Jurkat, Clone E6-1 (cell line): ENCODE measurements around the gene SLC39A9.
"Not testable (repeated sequence)": the region's sequence is repeated elsewhere in the genome, so short reads cannot be mapped to it uniquely, and the experiment has no call there.

Experiments used
- DNase-seq: peaks from one replicate; pipeline ENCODE4 v3.0.0-alpha.2; 2011; ENCODE audit warnings: low read depth, low spot score
- H3K4me3 ChIP-seq: 2 replicates; pipeline ENCODE4 v1.5.1; 2011; ENCODE audit warnings: mild to moderate bottlenecking, low read length, control low read depth, moderate library complexity

Gene SLC39A9

GRCh38 chr14:69464829-69465228, 66.3 kb downstream of the SLC39A9 start:
- H3K4me3 ChIP-seq = no peak overlapping the region
- DNase-seq = no peak

GRCh38 chr14:69468949-69469348, 70.5 kb downstream of the SLC39A9 start:
- no peak overlapping the region for H3K4me3 ChIP-seq
- no peak for DNase-seq

GRCh38 chr14:69471436-69471835, 72.9 kb downstream of the SLC39A9 start:
- H3K4me3 ChIP-seq = no peak overlapping the region
- no peak for DNase-seq

- DNase-seq = no peak
These were observed 73.4 kb downstream of the SLC39A9 start for GRCh38 chr14:69471916-69472315.

GRCh38 chr14:69473260-69473659, 74.8 kb downstream of the SLC39A9 start:
- no peak overlapping the region for H3K4me3 ChIP-seq
- no peak for DNase-seq

More at GRCh38 chr14:69471916-69472315, 73.4 kb downstream of the SLC39A9 start:
- no peak overlapping the region for H3K4me3 ChIP-seq

GRCh38 chr14:69473946-69474345, 75.5 kb downstream of the SLC39A9 start:
- no peak overlapping the region for H3K4me3 ChIP-seq
- no peak for DNase-seq

- no peak overlapping the region for H3K4me3 ChIP-seq
- peak; percentile 34 for DNase-seq
These were observed 76.8 kb downstream of the SLC39A9 start for GRCh38 chr14:69475194-69475818.

GRCh38 chr14:69476824-69477450, 78.4 kb downstream of the SLC39A9 start:
- not testable (repeated sequence) for H3K4me3 ChIP-seq, DNase-seq

GRCh38 chr14:69478055-69478454, 79.6 kb downstream of the SLC39A9 start:
- H3K4me3 ChIP-seq, DNase-seq: not testable (repeated sequence)

GRCh38 chr14:69479696-69480095, 81.2 kb downstream of the SLC39A9 start:
- DNase-seq = no peak
- no peak overlapping the region for H3K4me3 ChIP-seq

- DNase-seq = no peak
- H3K4me3 ChIP-seq = no peak overlapping the region
These were observed 81.6 kb downstream of the SLC39A9 start for GRCh38 chr14:69480136-69480535.

GRCh38 chr14:69481815-69482568, 83.5 kb downstream of the SLC39A9 start:
- DNase-seq = peak; percentile 9
- no peak overlapping the region for H3K4me3 ChIP-seq

GRCh38 chr14:69483765-69484443, 85.4 kb downstream of the SLC39A9 start:
- no peak overlapping the region for H3K4me3 ChIP-seq
- DNase-seq = no peak

- H3K4me3 ChIP-seq = no peak within 1 kb of the TSS
- DNase-seq = no peak
These were observed 86.2 kb downstream of the SLC39A9 start, which contains the start of gene PLEKHD1 for GRCh38 chr14:69484444-69485314. Gene PLEKHD1, plus strand, starts transcription at chr14:69484728. Its CDS starts 238 bp downstream, at chr14:69484966.

GRCh38 chr14:69485315-69485660, 86.8 kb downstream of the SLC39A9 start:
- DNase-seq = no peak
- H3K4me3 ChIP-seq = no peak overlapping the region

- no peak for DNase-seq
- no peak overlapping the region for H3K4me3 ChIP-seq
These were observed 87.2 kb downstream of the SLC39A9 start for GRCh38 chr14:69485701-69486100.

- H3K4me3 ChIP-seq = no peak overlapping the region
- no peak for DNase-seq
These were observed 88.7 kb downstream of the SLC39A9 start for GRCh38 chr14:69487226-69487625.

- DNase-seq = no peak
- no peak overlapping the region for H3K4me3 ChIP-seq
These were observed 89.3 kb downstream of the SLC39A9 start for GRCh38 chr14:69487771-69488170.

- DNase-seq = no peak
- H3K4me3 ChIP-seq = no peak overlapping the region
These were observed 91.0 kb downstream of the SLC39A9 start for GRCh38 chr14:69489495-69489894.
